Left lobe of liver (tissue), 2 donors: ENCODE results near the gene SLC51A. TPM values are rescaled to one million over a fixed set of nuclear protein-coding genes. Genes with fewer than 3 reads are reported as not detected.
A peak's percentile ranks its signal among the peaks of the same experiment; 100 is the strongest.
"Not testable (repeated sequence)": the region's sequence is repeated elsewhere in the genome, so short reads cannot be mapped to it uniquely, and the experiment has no call there.

Source experiments
- ATAC-seq: fragments of 200-7000 bp; cut with Tn5 transposase; one replicate; pipeline ENCODE4 v1.9.1; 2020; ENCODE audit warnings: mild to moderate bottlenecking, moderate library complexity
- DNase-seq: peaks from one replicate; pipeline ENCODE4 v3.0.0-alpha.2; 2020; ENCODE audit warnings: low spot score
- total RNA-seq: library from RNA; stranded (reverse); gene quantifications from one replicate; pipeline ENCODE4 v1.2.1, GENCODE V29; 2021
- donor health status: DM: no; HTN: no; CAD: no; lungs with moderate emphysema.
- donor health status: DM: no; HTN: yes; CAD: no.

The SLC51A gene
- total RNA-seq = 20.0 TPM

DNA sequence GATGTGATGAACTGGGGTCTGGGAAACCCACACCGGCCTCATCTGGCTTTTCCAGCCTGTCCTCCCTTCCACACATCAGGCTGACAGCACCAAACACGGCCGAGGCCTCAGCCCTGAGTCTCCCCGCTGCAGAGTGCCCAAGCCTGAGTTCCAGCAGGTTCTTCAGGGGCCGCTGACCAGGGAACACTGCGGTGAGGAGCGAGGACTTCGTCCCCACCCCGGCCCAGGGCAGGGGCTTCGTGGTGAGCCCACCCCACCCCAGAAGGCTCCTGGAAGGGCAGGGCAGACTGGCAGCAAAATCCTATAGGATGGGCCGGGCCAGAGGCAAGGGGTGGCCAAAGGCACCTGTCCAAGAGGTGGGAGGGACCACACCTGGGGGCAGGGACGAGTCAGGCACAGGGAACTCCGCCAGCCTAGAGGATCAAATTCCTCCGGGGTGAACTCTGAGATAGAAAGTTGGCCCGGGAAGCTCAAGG, at the start of gene SLC51A:
TSS of gene SLC51A (plus strand) at position 446 of the 476 bp plus-strand sequence. CDS start 179 bp downstream, outside the sequence.
- ATAC-seq (peak; percentile 78), DNase-seq (peak; percentile 80)

DNA sequence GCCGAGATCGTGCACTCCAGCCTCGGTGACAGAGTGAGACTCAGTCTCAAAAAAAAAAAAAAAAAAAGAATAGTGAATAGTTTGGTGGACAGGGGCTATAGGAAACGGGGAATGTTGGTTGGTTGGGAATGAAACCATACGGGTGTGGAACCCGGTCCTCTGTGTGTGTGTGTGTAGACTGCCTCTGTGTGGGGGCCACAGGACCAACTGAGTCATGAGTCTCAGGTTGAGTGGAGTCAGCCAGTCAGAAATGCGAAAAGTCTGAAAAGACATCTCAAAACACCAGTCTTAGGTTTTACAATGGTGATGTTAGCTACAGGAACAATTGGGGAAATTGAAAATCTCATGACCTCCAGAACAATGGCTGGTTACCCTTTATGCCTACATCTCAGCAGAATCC, 49.6 kb upstream of the SLC51A start:
- ATAC-seq = no peak
- no peak for DNase-seq

DNA sequence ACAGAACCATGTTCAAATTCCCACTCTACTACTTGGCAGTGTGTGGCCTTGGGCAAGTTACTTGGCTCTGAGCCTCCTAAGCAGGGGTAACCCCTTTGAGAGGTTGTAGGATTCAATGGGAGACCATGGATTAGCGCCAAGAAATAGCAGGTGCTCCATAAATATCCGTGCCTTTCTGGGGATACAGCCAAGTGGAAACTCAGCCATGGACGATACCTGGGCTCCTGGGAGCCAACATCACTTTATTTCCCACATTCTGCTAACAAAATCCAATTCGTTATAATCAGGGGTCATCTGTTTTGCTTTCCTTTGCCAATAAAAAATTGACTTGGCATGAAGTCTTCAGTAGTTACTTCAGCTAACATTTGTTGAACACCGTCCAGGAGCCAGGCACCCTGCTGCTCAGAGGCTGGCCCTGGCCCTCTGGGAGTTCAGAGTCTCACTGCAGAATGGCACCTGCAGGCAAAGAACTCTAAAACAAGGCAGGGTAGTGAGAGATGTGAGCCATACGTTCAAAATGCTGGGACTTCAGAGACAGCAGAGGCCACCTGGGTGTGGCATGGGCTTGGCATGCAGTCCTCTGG, 47.4 kb upstream of the SLC51A start:
- peak; percentile 92 for ATAC-seq
- DNase-seq = no peak

DNA sequence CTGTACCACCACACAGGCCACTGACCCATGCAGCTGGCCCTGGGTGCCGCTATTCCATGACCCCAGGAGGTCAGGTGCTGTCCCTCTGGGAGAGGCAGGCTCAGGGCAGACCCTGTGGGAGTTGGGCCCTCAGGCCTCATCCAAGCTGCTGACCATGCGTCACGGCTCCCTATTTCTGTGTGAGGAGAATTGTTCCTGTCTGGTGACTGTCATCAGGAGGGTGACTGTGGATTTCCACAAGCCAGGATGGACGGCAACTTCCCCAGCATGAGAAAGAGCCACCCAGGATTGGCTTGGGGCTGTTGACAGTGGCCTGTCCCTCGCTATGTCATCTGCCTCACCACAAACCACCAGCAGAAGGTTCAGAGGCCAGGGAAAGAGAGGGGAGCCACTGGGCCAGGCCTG, 46.5 kb upstream of the SLC51A start:
- ATAC-seq (no peak), DNase-seq (no peak)

DNA sequence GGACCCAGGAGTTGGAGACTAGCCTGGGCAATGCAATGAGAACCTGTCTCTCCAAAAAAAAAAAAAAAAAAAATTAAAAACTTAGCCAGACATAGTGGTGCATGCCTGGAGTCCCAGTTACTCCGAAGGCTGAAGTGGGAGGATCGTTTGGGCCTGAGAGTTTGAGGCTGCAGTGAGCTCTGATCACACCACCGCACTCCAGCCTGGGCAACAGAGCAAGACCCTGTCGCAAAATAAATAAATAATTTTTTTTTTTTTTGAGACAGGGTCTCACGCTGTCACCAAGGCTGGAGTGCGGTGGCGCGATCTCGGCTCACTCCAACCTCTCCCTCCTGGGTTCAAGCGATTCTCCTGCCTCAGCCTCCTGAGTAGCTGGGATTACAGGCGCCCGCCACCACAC, 46.0 kb upstream of the SLC51A start:
- DNase-seq, ATAC-seq: not testable (repeated sequence)

DNA sequence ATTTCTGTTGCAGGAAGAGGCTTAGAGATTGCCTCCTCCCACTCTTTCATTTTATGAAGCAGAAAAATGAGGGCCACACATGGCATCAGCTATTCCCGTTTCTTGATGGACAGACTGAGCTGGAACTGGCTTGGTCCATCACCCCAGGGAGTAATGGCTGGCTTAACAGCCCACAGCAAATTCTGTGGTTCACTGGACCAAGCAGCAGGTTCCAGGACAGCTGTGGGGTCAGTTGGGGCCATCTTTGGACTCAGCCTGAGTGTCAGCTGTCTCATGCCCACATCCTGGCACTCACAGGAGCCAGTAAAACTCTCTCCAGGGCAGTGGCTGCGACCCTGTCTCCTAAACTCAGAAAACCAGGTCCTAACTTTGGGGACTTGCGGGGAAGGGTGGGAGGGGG, 41.7 kb upstream of the SLC51A start:
- DNase-seq = no peak

DNA sequence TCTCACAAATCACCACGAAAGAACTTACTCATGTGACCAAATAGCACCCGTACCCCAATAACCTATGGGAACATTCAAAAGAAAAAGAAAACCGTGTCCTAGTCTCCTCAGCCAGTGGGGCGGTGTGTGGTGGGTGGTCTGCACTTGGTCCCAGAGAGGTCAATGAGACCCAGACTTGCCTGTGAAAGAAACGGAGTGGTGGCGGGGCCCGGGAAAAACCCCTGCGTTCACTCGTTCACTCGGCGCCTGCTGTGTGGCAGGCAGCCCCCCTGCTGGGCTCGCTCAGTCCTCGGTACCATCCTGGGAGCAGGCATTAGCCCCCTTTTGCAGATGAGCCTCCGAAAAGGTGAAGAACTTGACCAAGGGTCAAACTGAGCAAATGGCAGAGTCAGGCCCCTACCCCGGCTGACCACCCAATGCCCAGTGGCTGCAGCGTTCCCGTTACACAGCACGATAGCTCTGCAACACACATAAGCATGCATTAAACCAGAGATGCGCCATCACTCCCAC, 41.2 kb upstream of the SLC51A start:
- DNase-seq (no peak), ATAC-seq (no peak)

More for the DNA sequence above, 41.7 kb upstream of the SLC51A start:
- no peak for ATAC-seq

DNA sequence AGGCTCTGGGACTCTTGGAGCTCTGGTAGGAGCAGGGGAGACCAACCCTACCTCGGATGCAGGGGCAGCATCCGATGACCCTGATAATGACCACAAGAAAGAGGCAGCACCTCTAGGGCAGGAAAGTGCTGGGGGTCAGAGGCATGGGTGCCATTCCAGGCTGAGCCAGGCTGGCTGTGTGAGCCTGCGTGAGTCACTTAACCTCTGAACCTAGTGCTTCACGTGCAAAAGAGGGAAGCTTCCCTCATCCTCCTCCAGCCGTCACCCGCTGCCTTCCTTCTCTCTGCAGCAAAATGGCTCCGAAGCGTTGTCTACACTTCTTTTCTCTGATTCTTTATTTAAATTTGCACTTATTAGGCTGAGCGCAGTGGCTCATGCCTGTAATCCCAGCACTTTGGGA, 40.6 kb upstream of the SLC51A start:
- no peak for ATAC-seq

DNA sequence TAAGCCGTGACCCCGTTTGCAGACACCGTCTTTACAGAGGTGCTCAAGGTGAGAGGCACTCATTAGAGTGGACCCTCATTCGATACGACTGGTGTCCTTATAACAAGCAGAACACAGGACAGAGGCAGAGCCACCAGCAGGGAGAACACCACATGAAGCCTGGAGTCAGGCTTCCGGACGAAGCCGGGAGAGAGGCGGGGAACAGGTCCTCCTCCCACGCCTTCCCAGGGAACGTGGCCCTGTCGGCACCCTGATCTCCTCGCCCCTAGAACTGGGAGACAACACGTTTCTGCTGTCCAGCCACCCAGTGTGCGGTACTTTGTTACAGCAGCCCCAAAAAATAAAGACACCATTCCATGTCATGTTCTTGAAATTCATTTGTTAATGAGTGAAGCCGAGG, 38.8 kb upstream of the SLC51A start:
- DNase-seq (no peak), ATAC-seq (peak; percentile 81)

More for the DNA sequence above, 40.6 kb upstream of the SLC51A start:
- no peak for DNase-seq

DNA sequence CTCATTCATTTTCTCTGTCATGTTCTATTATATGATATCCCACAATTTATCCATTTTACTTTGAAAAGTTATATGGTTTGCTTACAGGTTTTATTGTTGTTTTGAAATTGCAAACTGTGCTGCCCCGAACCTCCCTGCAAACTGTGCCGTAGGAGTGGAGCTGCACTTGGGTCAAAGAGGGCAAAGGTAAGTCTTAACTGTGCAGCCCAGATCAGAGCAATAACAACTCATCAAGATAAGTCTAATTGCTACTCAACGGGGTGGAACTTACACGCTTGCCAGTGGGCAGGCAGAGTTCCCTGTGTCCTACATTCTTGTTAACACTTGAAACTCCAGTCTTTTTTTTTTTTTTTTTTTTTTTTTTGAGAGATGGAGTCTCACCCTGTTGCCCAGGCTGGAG, 38.4 kb upstream of the SLC51A start:
- DNase-seq = peak; percentile 69
- ATAC-seq = peak; percentile 94

DNA sequence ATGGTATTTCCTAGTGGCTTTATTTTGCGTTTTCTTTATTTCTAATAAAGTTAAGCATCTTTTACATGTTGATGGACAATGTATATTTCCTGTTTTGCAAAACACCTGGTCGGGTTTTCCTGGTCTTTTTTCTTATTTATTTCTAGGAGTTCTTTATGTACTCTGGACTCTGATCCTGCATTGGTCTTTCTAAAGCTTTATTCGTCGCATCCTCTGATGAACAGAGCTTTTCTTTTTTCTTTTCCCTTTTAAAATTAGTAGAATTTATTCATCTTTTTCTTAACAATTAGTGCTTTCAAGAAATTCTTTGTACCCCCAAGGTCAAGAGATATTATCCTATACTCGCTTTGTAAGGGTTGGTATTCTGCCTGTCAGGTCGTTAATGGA, 37.3 kb upstream of the SLC51A start:
- ATAC-seq = no peak
- no peak for DNase-seq

DNA sequence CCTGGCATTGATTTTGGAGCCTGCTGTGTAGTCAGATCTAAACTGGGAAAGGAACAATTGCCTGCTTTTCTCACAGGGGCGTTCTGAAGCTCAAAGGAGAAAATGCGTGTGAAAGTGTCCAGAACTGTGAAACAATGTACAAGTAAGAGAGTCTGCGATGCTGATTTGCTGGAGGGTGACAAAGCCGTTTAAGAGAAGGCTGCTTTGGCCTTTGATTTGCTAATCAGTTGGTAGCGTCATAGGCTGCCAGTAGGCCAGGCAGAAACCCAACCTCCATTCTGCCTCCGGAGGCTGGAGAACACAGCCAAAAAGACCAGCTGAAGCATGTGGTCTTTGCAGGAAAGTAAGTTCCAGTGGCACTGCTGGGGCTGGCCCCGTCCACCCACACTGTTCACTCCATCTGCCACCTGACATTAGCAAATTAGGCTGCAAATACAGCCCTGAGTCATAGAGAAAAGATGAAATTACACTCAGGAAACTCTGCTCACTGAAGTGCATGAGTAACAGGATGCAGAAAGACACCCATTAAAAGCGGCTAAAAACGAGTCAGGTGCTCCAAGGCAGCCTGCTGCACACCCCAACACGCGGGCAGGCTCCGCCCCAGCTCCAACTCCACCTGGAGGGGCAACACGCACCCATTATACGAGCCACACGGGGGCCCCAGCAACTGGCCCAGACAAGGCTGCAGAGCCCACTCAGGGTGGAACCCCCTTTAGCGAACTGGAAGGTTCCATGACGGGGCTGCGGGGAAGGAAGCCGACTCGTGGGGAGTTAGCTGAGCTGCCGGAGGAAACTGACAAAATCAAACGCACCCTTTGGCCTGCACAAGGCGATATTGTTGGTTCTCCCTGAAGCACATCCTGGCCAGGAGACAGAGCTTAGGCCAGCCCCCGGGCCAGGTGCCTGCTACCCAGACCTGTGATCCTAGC, 36.7 kb upstream of the SLC51A start:
- DNase-seq (no peak), ATAC-seq (peak; percentile 12)

DNA sequence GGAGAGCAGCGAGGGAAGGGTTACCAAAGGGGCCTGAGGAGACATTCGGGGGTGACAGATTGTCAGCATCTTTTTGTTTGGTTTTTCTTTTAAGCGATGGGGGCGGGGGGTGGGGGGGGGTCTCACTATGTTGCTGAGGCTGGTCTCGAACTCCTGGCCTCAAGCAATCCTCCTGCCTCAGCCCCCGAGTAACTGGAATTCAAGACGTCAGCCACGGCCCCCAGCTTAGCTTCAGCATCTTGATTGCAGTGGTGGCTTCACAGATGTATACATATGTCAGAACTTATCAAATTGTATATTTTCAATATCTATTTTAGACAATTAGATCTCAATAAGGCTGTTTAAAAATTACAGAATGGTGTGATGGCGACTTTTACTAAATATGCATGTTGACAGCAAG, 36.0 kb upstream of the SLC51A start:
- no peak for DNase-seq
- ATAC-seq = no peak

DNA sequence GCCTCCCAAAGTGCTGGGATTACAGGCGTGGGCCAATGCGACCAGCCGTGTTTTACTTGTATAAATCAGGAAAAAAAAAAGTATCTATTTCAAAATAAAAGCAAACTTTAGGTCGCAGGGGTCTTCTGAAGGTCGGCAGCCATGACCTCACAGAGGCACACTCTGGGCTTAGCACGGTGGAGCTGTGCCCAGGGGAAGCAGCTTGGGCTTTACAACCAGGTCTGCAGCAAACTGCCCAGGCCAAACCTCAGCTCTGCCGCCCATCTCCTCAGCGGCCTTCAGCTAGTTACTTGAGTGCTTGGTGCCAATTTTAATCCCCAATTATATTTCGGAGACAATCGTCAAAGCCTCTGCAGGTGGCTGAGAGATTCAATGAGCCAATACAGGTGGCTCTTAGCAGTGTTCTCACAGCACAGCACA, 35.2 kb upstream of the SLC51A start:
- ATAC-seq (no peak), DNase-seq (no peak)

DNA sequence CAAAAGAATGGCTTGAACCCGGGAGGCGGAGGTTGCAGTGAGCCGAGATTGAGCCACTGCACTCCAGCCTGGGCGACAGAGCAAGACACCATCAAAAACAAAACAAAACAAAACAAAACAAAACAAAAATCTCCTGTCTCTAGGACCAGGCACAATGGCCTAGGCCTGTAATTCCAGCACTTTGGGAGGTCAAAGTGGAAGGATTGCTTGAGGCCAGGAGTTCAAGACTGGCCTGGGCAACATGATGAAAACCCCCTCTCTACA, 32.2 kb upstream of the SLC51A start:
- ATAC-seq, DNase-seq: not testable (repeated sequence)

DNA sequence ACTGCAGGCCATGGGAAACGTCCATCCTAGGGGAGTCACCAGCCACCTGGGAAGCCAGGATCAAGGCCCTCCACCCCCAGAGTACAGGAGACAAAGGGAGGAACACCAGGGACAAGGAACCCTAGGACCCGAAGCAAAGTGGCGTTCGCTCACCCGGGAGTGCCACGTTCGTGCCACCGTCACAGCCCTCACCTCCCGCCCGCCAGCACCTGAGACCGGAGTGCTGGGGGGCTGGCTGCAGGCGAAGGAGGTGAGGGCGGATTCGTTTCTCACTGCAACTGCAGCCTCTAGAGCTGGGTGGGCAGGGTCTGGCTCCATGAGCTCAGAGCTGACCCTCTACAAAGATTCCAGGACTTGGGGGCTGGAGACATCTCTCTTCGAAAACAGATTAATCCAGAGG, 31.5 kb upstream of the SLC51A start:
- ATAC-seq (no peak), DNase-seq (no peak)

DNA sequence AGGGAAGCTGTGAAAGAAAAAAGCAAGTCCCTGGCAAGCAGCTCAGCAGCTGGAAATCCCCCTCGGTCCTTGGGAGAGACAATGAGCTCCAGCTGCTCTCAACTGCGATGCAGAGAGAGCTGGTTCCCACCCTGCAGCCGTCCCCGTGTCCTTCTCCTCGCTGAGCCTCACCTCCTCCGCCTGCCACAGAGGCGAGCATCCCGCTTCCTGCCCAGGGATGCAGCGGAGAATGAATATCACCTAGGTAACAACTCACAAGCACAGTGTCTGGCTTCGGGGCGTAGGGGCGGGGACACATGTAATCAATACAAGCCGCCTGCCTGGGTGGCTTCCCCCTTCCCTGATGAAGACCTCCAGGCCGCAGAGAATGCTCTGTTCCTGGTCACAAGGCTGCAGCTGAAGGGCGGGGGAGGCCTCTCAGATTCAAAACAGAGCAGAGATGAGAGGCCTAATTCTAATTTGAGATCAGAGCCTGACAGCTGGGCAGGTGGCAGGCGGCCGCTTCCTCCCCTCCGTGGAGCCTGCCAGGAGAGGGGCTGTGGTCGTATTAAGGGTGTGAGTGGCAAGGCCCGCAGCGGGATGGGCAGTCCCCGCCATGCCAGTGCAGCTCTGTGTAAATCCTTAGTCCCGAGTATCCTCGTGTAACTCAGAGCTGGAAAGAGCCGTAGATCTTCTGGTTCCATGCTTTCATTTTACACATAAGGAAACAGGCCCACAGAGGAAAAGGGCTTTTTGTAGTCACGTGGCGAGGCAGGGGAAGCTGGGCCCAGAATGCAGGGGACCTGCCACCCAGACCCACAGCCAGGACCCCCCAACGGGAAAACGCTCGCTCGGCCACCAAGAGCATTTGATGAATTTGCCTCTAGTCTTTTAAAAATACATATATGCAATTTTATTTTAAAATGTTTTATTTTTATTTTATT, 29.4 kb upstream of the SLC51A start:
- ATAC-seq = no peak
- no peak for DNase-seq

DNA sequence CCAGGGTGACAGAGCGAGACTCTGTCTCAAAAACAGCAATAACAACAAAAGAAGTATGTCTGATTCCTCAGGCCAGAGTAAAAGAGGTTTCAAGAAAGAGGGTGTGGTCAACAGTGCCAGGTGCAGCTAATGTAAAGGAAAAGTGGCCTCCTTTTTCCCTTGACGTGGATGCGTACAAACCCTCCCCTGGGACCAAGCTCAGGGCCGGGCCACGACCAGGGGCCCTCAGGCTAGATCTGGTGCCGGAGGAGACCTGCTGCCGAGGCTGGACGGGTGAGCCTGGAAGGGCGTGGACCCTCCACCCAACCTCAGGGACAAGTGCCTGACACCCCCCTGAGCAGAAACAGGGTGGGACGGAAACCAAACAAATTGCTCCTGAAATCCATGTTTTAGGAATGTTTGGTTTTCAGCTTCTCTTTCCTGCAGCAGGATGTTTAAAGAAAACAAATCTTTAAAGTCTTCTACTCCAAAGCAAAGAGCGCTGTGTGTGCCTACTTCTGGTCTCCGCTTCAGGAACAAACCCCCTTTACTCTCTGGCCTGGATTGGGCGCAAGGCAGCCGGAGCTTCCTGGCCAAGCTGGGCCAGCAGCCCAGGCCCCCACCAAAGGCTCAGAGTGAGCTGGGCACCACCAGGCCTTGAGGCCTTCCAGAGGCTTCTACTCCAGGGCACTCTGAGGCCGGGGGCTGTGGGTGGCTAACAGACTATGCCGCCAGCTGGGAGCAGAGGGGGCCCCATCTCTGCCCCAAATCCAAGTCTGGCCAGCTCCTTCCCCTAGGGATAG, 26.6 kb upstream of the SLC51A start:
- ATAC-seq (no peak), DNase-seq (no peak)

DNA sequence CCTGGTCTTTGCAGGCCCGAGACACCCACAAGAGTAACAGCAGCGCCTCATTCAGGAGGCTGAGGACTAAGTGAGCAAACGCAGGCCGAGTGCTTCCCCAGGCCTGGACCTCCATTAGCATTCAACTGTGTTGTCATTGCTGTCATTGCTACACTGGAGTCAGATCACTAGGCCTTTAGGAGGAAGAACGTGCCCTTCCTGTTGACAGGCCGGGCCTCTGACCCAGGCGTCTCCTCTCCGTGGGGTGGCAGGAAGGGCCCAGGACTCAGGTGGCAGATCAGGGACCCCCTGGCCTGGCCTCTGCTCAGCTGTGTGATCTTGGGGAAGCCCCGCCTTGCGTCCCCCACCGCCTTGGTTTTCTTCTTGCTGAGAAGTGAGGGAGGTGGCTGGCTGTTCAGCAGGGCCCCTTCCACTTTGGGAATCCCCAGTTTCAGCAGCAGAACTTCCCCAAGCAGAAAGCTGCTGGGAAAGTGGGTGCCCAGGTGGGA, 24.3 kb upstream of the SLC51A start:
- ATAC-seq (peak; percentile 4), DNase-seq (no peak)

DNA sequence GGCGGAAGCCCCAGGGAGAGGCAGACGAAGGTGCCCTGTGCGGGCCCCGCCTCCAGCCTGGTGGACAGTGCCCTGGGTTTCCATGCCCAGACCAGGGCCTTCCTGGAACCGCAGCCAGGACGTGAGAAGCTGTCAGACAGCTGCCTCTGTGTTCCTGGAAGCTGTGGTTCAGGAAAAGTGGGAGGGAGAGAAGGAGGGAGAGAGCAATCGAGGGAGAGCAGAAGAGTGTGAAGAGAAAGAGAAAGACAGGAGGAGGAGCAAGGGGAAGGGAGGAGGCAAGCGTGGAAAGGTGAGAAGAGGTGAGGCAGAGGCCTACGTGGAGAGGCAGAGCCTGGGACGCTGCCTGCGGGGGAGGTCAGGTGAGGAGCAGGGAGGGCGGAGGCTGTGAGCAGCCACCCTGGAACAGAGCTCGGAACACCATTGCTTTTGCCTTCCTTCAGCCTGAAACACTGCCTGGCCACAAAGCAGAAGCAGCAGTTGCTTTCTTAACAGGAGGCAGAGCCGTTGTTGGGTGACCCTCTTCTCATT, 23.7 kb upstream of the SLC51A start:
- ATAC-seq = peak; percentile 45
- DNase-seq = no peak
